Measurements from ENCODE around the gene PIGZ. TPM values are rescaled to one million over a fixed set of nuclear protein-coding genes. Genes with fewer than 3 reads are reported as not detected.

The PIGZ gene
- total RNA-seq, 1 experiment from 2014 or later: 0.15 TPM

DNA sequence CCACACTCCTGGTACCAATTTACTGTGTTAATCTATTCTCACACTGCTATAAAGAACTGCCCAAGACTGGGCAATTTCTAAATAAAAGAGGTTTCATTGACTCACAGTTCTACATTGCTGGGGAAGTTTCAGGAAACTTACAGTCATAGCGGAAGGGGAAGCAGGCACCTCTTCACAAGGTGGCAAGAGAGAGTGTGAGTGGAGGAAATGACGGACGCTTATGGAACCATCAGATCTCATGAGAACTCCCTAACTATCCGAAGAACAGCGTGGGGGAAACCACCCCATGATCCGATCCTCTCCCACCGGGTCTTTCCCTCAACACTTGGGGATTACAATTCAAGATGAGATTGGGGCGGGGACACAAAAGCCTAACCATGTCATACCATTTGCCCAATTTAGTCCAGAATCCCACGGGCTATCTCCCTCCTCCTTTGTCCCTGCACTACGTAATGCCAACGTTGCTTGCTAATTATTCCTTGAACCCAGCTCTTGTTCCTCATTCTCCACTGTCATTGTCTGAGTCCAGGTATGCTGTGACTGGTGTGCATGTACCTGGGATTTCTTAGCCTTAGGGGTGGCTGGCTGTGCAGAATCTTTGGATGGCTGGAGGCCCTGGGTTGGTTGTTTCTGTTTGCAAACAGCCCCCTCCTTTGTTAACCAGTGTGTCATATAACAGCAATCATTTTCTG lies 3.4 kb downstream of the PIGZ start:
- Mint-ChIP-seq H3K4me1 (peaks cover 3 to 11% of the 10 kb centered on the region in 2 experiments; a peak in 3 of 4 replicates), H3K36me3 (ENCODE audit: insufficient read depth in 1 of 3, low read depth in 3 of 3) (peaks cover 0 to 2% (median 0%) of the 10 kb centered on the region in 3 experiments; a peak in 1 of 7 replicates), H3K4me3 (no peak overlapping the region), H3K9me3 (peaks cover 0 to 2% of the 10 kb centered on the region in 2 experiments; a peak in 3 of 5 replicates), H3K27ac (no peak overlapping the region), H3K27me3 (ENCODE audit: low read depth) (peaks cover 73% of the 10 kb centered on the region)
- Histone ChIP-seq H4K8ac (replicated peaks; ENCODE audit: insufficient read length, low read depth, low read length) (no peak overlapping the region), H3K56ac (ENCODE audit: insufficient read length, low read depth, low read length) (no peak overlapping the region), H4K91ac (ENCODE audit: insufficient read length, low read depth, low read length) (no peak overlapping the region), H3K27me3 (ENCODE audit: insufficient read depth, low read length) (peaks cover 28% of the 10 kb centered on the region), H3T11ph (ENCODE audit: low read length) (no peak overlapping the region), H3K4me2 (ENCODE audit: insufficient read depth, insufficient read length, low read length) (no peak overlapping the region), H2BK20ac (ENCODE audit: low read depth, low read length, poor library complexity, severe bottlenecking) (no peak overlapping the region), H2BK12ac (ENCODE audit: insufficient read length, low read depth, low read length) (no peak overlapping the region), H3K14ac (ENCODE audit: insufficient read depth, low read length) (no peak overlapping the region), H3K79me2 (ENCODE audit: insufficient read depth, low read length) (no peaks in the 10 kb centered on the region), H2AFZ (ENCODE audit: low read length) (no peak overlapping the region), H3K27ac (ENCODE audit: insufficient read length, low read depth, low read length) (no peak overlapping the region), H4K5ac (ENCODE audit: insufficient read length, low read depth, low read length) (no peak overlapping the region), H3K18ac (ENCODE audit: insufficient read length, low read depth, low read length) (no peak overlapping the region), H2BK120ac (ENCODE audit: low read depth, low read length, poor library complexity, severe bottlenecking) (no peak overlapping the region), H3K4me1 (ENCODE audit: insufficient read depth, low read length) (no peaks in the 10 kb centered on the region), H4K20me1 (ENCODE audit: control insufficient read depth, insufficient read depth, insufficient read length) (no peaks in the 10 kb centered on the region), H3K79me1 (ENCODE audit: insufficient read depth, low read depth, low read length, poor library complexity, severe bottlenecking) (no peaks in the 10 kb centered on the region), H2BK5ac (ENCODE audit: insufficient read length, low read length) (no peak overlapping the region), H3K9ac (ENCODE audit: extremely low read depth, insufficient read length, low read length) (no peak overlapping the region), H3K4ac (ENCODE audit: low read depth, low read length) (no peak overlapping the region), H3K23ac (ENCODE audit: insufficient read length, low read depth, low read length) (no peak overlapping the region), H2AK5ac (ENCODE audit: insufficient read length, low read length) (no peak overlapping the region), H3K9me3 (ENCODE audit: control insufficient read depth, low read depth, low read length) (no peaks in the 10 kb centered on the region), H3K23me2 (ENCODE audit: insufficient read length, low read depth, low read length, poor library complexity, severe bottlenecking) (no peaks in the 10 kb centered on the region), H2BK15ac (ENCODE audit: low read depth, low read length) (no peak overlapping the region)
- DNase-seq: no peak
- no CpG with 5 or more reads among the region's 11 CpGs for WGBS (ENCODE audit: extremely low coverage, insufficient read length, low lambda C conversion rate)
- TF ChIP-seq, protein P1, sequence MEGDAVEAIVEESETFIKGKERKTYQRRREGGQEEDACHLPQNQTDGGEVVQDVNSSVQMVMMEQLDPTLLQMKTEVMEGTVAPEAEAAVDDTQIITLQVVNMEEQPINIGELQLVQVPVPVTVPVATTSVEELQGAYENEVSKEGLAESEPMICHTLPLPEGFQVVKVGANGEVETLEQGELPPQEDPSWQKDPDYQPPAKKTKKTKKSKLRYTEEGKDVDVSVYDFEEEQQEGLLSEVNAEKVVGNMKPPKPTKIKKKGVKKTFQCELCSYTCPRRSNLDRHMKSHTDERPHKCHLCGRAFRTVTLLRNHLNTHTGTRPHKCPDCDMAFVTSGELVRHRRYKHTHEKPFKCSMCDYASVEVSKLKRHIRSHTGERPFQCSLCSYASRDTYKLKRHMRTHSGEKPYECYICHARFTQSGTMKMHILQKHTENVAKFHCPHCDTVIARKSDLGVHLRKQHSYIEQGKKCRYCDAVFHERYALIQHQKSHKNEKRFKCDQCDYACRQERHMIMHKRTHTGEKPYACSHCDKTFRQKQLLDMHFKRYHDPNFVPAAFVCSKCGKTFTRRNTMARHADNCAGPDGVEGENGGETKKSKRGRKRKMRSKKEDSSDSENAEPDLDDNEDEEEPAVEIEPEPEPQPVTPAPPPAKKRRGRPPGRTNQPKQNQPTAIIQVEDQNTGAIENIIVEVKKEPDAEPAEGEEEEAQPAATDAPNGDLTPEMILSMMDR (conservative IDR thresholded peaks at IDR 0.05): no peak
